Transverse colon (tissue), 4 donors: ENCODE results near the gene TYMS. TPM values are rescaled to one million over a fixed set of nuclear protein-coding genes. Genes with fewer than 3 reads are reported as not detected.

ENCODE experiments used
- DNase-seq: peaks from one replicate; pipeline ENCODE4 v3.0.0-alpha.2; 2019
- H3K27ac ChIP-seq, 4 donors: fragments of 200-600 bp; sonication (generic); 2 replicates each; pipeline ENCODE4 v1.5.1; 2016 to 2018; ENCODE audit warnings: inconsistent platforms in 4 of 4
- H3K27me3 ChIP-seq: fragments of 200-600 bp; sonication (generic); 2 replicates; pipeline ENCODE4 v1.5.1; 2017; ENCODE audit warnings: inconsistent platforms
- H3K36me3 ChIP-seq, 4 donors: fragments of 200-600 bp; sonication (generic); 2 replicates each; pipeline ENCODE4 v1.5.1; 2017 to 2019; ENCODE audit warnings: inconsistent platforms in 4 of 4
- H3K4me1 ChIP-seq, 4 donors: fragments of 200-600 bp; sonication (generic); 2 replicates each; pipeline ENCODE4 v1.5.1; 2017 to 2020; ENCODE audit warnings: inconsistent platforms in 4 of 4
- H3K4me3 ChIP-seq, 4 donors: fragments of 200-600 bp; sonication (generic); 1 replicate in 1 of 4; 2 replicates in 3 of 4; pipeline versions ENCODE4 v1.5.1 to v1.6.1; 2017 to 2019; ENCODE audit warnings: inconsistent platforms in 4 of 4
- H3K9me3 ChIP-seq, 2 donors: fragments of 200-600 bp; sonication (generic); 2 replicates each; pipeline ENCODE4 v1.5.1; 2017 to 2019; ENCODE audit warnings: inconsistent platforms in 2 of 2
- CTCF ChIP-seq, 5 experiments: fragments of 200-600 bp in 3 of 5; fragments of 450-650 bp in 2 of 5; sonication (generic) in 3 of 5; IDR thresholded peaks; 1 replicate in 2 of 5; 2 replicates in 3 of 5; pipeline ENCODE4 v1.5.1; 2016 to 2017; ENCODE audit warnings: antibody characterized with exemption in 5 of 5, inconsistent platforms in 3 of 5, mild to moderate bottlenecking in 2 of 5, moderate library complexity in 1 of 5
- EP300 ChIP-seq: sonication (generic); formaldehyde crosslinking; IDR thresholded peaks from one replicate; pipeline ENCODE4 v1.6.1; 2017; ENCODE audit warnings: antibody characterized with exemption, low read depth
- POLR2A ChIP-seq: fragments of 450-650 bp; IDR thresholded peaks from one replicate; pipeline ENCODE4 v1.6.1; 2016; ENCODE audit warnings: antibody characterized with exemption, mild to moderate bottlenecking, moderate library complexity
- POLR2AphosphoS5 ChIP-seq, 3 donors: sonication (generic); formaldehyde crosslinking; IDR thresholded peaks; one replicate each; pipeline ENCODE4 v1.6.1; 2016; ENCODE audit warnings: antibody characterized with exemption in 3 of 3
- WGBS, 2 donors: methylation state at CpG; one replicate each; pipeline ENCODE4 v1.1.5; 2018; ENCODE audit warnings: low coverage in 1 of 2; 5-methylcytosine and 5-hydroxymethylcytosine counted together
- in situ Hi-C, 4 donors: fragments of 200-750 bp; cut with MboI; loops; one replicate each; pipeline versions ENCODE4 v1.15.0 to v1.15.1; 2017; ENCODE audit warnings: low sequenced_read_pairs in 3 of 4, low pct_ligation_motif_present in 1 of 4, low pct_unique_long_range_greater_than_20kb in 1 of 4
- intact Hi-C: fragments of 100-400 bp; cut with DNase I; formaldehyde crosslinking; loops from one replicate; pipeline ENCODE4 v1.15.1; 2023; ENCODE audit warnings: low total_unique reads
- total RNA-seq, 4 donors: library from RNA; depleted of rRNA; stranded (reverse); fragments of >200 nt; gene quantifications; one replicate each; pipeline ENCODE4 v1.1.0, GENCODE V29; 2016

Gene TYMS
- total RNA-seq, 4 donors from 2014 or later = 3.2 to 5.9 (median 4.7) TPM

GRCh38 chr18:711310-711656 is 53.8 kb downstream of the TYMS start:
- in situ Hi-C loops (no loop called here), intact Hi-C loops (no loop called here)
- Histone ChIP-seq H3K4me3 (peak overlapping the region; percentile 49 to 73 (median 60)), H3K4me1 (peaks cover 0 to 19% (median 6%) of the 10 kb centered on the region in 4 donors), H3K36me3 (no peaks in the 10 kb centered on the region), H3K27me3 (no peaks in the 10 kb centered on the region), H3K9me3 (no peaks in the 10 kb centered on the region), H3K27ac (peak overlapping the region; percentile 80 to 91 (median 90))
- peak; percentile 13 for DNase-seq
- no peak for TF ChIP-seq POLR2AphosphoS5 (IDR thresholded peaks at IDR 0.05)
- no peak for TF ChIP-seq POLR2A
- no peak for TF ChIP-seq EP300
- TF ChIP-seq CTCF (IDR thresholded peaks at IDR 0.05) = no peak
- 9 to 14% methylated on average over 3 to 8 of the region's 8 CpGs for WGBS, 2 donors

- intact Hi-C loops = no loop called here
- Histone ChIP-seq H3K36me3 (no peaks in the 10 kb centered on the region), H3K4me3 (peak overlapping the region; percentile 49 to 73 (median 60)), H3K9me3 (no peaks in the 10 kb centered on the region), H3K27me3 (no peaks in the 10 kb centered on the region), H3K27ac (peak overlapping the region; percentile 80 to 91 (median 90)), H3K4me1 (peaks cover 0 to 19% (median 6%) of the 10 kb centered on the region in 4 donors)
- DNase-seq = peak; percentile 82
- in situ Hi-C loops = no loop called here
- 0% methylated on average over 6 to 39 of the region's 42 CpGs for WGBS, 2 donors
- TF ChIP-seq EP300 = no peak
- no peak for TF ChIP-seq CTCF (IDR thresholded peaks at IDR 0.05)
- no peak for TF ChIP-seq POLR2A
- peak; percentile 36 to 49 (median 48) for TF ChIP-seq POLR2AphosphoS5 (IDR thresholded peaks at IDR 0.05)
These were observed 54.4 kb downstream of the TYMS start for GRCh38 chr18:711657-712400.

- no peaks in the 10 kb centered on the region for H3K36me3 ChIP-seq
- H3K27ac ChIP-seq = peak within 1 kb of the TSS; percentile 80 to 91 (median 90)
- 9% methylated on average over 52 of the region's 91 CpGs; no CpG with 5 or more reads in 1 of the 2 donors for WGBS, 2 donors
- H3K4me3 ChIP-seq = peak within 1 kb of the TSS; percentile 49 to 73 (median 60)
- H3K4me1 ChIP-seq = peaks cover 0 to 19% (median 6%) of the 10 kb centered on the region in 4 donors
- H3K9me3 ChIP-seq = no peaks in the 10 kb centered on the region
- DNase-seq = peak; percentile 93
- TF ChIP-seq CTCF (IDR thresholded peaks at IDR 0.05) (peak; percentile 73 to 95 (median 88)), POLR2A (peak; percentile 38), POLR2AphosphoS5 (IDR thresholded peaks at IDR 0.05) (peak; percentile 45 to 72 (median 68)), EP300 (no peak)
- no peaks in the 10 kb centered on the region for H3K27me3 ChIP-seq
- in situ Hi-C loops (no loop called here), intact Hi-C loops (no loop called here)
These were observed 55.1 kb downstream of the TYMS start, which contains the start of gene ENOSF1 for GRCh38 chr18:712401-713134. TSS of gene ENOSF1 (minus strand) at chr18:712630. CDS start at chr18:712587, 43 bp downstream.

- no peak for TF ChIP-seq POLR2A
- TF ChIP-seq POLR2AphosphoS5 (IDR thresholded peaks at IDR 0.05) = no peak
- no peak for TF ChIP-seq CTCF (IDR thresholded peaks at IDR 0.05)
- in situ Hi-C loops = no loop called here
- peak; percentile 12 for DNase-seq
These were observed 55.7 kb downstream of the TYMS start for GRCh38 chr18:713135-713490.

More at GRCh38 chr18:713135-713490, 55.7 kb downstream of the TYMS start:
- WGBS, 2 donors = 72% methylated on average over 19 of the region's 23 CpGs; no CpG with 5 or more reads in 1 of the 2 donors
- H3K4me3 ChIP-seq = peak overlapping the region; percentile 49 to 73 (median 60)
- H3K27me3 ChIP-seq = no peaks in the 10 kb centered on the region
- peaks cover 0 to 19% (median 6%) of the 10 kb centered on the region in 4 donors for H3K4me1 ChIP-seq
- peak overlapping the region; percentile 80 to 91 (median 90) for H3K27ac ChIP-seq
- H3K9me3 ChIP-seq = no peaks in the 10 kb centered on the region
- H3K36me3 ChIP-seq = no peaks in the 10 kb centered on the region
- intact Hi-C loops = no loop called here
